HG03460 (cell line): ENCODE measurements around the gene RSL1D1.
"Not testable (repeated sequence)": the region's sequence is repeated elsewhere in the genome, so short reads cannot be mapped to it uniquely, and the experiment has no call there.

Experiments
- ATAC-seq: cut with Tn5 transposase; IDR thresholded peaks from one replicate; pipeline ENCODE4 v1.9.1; 2021; ENCODE audit not compliant: unreplicated experiment

RSL1D1 gene

DNA sequence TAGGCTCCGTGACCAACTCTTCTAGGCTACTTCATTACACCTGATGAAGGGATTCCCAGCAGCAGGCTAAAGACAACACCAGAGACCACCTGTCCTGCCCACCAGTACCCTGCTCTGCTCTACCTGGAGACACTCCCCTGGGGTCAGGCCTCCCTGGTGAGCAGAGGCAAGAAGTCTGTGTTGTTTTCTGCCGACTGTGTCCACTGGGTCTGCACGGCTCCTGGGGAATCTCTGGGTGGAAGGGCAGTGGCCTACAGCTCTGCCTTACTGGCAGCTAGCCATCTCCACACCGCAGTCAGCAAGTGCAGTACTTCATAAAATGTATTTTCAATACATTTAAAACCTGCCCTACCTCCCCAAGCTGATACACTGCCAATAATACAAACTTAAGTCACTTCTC is 6.8 kb downstream of the RSL1D1 start:
- no peak for ATAC-seq

DNA sequence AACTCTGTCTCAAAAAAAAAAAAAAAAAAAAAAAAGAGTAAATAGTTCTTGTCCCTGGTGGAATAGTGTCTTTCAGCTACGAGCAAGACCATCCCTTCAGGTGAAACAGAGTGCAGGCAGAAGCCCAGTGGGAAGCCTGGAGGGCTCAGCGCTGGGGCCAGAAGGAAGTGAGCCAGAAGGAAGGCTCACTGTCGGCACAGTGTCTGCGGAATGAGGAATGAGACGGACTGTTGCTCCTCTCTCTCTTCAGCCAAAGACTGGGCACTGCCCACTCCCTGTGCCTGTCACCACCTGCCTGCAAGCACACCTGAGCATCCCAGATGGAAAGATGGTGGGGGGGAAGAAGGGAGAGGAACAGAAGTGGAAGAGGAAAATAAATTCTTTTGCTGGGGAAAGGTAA is 7.5 kb downstream of the RSL1D1 start:
- no peak for ATAC-seq

DNA sequence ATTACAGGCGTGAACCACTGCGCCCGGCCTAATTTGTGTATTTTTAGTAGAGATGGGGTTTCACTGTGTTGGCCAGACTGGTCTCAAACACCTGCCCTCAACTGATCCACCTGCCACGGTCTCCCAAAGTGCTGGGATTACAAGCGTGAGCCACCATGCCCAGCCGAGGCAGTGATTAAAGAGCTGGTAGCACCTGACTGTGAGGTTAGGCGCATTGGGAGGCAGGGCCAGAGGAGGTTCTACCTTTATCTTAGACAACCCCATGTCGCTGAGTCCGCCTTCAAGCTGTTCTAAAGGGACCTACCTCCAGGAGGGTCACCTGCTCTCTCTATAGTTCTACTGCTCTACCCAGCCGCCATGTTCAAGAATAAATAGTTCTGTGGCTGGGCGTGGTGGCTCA is 8.1 kb downstream of the RSL1D1 start:
- no peak for ATAC-seq

DNA sequence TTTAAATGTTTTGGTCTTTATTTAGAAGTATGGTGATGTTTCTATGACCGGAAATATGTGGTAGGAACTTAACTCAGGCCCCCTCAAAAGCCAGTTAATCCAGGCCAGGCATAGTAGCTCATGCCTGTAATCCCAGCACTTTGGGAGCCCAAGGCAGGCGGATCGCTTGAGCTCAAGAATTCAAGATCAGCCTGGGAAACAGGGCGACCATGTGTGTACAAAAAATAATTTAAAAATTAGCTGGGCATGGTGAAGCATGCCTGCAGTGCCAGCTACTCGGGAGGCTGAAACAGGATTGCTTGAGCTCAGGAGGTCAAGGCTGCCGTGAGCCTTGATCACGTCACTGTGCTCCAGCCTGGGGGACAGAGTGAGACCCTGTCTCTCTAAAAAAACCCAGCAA is 10.3 kb downstream of the RSL1D1 start:
- no peak for ATAC-seq

DNA sequence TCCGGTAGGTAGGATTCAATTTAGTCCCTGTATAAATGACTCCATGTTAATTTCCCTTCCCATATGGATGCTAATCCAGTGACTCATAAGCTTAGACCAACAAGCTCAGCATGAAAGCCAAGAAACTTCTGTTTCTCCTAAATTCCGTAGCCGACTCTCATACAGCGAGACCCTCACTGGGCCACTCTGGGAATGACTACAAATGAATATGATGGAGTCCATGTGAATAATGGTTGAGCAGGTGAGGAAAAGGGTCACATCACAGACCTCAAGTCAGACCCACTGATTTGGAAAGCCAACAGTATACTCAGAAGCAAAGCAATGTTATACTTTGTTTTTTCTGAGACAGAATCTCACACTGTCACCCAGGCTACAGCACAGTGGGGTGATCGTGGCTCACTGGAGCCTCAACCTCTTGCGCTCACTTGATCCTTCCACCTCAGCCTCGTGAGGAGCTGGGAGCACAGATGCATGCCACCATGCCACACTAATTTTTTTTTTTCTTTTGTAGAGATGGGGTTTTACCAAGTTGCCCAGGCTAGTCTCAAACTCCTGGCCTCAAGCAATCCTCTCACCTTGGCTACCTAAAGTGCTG is 14.6 kb downstream of the RSL1D1 start:
- ATAC-seq = no peak

DNA sequence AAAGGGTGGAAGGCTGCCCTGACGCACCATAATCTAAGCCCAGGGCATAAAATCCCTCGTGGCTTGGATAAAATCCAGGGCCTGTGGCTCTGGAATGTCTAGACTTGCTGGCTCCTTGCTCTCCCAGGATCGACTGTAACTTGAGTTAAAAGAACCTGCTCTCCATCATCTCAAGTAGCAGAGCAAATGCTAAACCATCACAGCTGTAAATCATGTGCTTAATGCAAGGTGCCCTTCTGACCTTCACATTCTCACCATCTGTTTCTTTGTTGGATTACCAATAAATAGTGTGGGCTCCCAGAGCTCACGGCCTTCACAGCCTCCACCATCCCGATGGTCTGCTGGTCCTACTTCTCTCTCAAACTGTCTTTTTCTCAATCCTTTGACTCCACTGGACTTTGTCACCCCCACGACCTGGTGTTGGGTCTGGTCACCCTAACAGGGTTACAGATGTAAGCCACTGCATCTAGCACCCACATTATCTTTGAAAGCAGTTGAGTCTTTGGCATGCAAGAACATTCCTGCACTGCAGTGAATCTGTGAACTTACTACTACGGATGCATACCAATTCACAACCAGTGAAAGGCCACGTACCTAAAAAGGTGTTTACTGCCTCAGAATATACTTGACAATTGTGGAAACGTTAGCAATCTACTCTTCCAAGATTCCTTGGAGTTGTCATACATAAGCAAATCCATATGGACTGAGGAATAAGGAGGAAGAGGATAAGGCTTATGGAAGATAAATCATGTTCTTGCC is 15.3 kb downstream of the RSL1D1 start:
- no peak for ATAC-seq

DNA sequence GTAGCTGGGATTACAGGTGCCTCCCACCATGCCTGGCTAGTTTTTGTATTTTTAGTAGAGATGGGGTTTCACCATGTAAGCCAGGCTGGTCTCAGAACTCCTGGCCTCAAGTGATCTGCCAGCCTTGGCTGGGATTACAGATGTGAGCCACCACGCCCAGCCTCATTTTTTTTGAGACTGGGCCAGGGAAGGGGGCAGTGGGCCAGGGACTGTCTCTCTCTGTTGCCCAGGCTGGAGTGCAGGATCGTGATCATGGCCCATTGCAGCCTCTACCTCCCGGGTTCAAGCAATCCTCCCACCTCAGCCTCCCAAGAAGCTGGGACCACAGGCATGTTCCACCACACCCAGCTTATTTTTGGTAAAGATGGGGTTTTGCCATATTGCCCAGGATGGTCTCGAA is 16.0 kb downstream of the RSL1D1 start:
- ATAC-seq = no peak

DNA sequence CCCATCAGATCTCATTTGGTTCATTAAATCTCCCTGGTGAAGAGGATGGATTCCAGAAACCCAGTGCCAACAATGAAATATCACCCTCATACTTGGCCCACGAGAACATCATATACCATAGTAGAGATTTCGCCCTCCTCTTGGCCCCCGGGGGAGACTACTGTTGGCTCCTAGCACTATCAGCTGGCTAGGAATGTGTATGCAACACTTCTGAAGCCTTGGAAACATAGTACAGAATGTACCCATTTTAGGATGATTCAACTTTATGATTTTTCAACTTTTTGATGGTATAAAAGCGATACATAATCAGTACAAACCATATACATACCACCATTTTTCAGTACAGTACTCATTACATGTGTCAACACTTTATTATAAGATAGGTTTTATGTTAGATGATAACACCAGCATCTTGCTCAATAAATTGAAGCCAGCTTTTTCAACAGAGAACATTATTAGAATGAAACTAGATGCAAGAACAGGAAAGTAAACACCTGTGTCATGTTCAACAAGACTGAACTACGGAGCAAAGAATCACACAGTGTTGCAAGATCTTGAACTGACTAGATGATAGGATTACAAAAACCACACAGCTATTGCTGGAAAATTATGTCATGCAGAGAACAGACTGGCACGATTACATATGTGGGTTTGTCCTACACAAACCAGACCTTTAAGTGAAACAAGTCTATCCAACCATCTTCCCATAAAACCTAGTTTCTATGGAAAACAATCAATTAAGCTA is 17.2 kb downstream of the RSL1D1 start:
- ATAC-seq = no peak

DNA sequence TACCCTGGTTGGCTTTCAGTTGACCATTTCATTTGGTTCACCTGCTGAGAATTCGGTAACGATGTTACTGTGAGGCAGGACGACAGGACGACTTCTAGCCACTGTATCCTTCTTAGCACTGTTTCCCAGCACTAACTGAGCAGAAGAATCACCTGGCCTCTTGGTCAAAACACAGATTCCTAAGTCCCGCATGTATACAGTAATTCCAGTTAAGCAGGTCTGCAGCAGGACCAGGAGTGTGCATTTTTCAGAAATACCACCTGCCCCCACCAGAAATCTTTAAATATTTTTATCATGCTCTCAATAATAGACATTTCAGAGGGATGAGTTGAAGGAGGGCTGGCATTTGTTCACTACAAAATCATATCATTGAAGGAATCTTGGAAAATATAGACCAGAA is 22.6 kb downstream of the RSL1D1 start:
- no peak for ATAC-seq

DNA sequence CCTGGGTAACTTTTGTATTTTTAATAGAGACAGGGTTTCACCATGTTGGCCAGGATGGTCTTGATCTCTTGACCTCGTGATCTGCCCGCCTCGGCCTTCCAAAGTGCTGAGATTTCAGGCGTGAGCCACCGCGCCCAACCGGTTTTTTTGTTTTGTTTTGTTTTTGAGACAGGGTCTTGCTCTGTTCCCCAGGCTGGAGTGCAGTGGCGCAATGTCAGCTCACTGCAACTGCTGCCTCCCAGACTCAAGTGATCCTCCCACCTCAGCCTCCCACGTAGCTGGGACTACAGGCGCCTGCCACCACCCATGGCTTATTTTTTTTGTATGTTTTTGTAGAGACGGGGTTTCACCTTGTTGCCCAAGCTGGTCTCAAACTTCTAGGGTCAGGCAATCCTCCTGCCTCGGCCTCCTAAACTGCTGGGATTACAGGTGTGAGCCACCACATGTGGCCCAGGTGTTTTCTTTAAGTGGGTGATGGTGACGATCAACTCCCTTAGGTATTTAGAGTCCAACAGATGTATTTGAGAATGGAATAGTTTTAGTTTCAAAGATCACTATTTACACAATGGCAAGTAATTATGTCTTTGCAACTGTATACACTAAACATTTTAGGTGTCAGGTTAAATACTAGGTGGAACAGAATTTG is 25.7 kb downstream of the RSL1D1 start:
- not testable (repeated sequence) for ATAC-seq

DNA sequence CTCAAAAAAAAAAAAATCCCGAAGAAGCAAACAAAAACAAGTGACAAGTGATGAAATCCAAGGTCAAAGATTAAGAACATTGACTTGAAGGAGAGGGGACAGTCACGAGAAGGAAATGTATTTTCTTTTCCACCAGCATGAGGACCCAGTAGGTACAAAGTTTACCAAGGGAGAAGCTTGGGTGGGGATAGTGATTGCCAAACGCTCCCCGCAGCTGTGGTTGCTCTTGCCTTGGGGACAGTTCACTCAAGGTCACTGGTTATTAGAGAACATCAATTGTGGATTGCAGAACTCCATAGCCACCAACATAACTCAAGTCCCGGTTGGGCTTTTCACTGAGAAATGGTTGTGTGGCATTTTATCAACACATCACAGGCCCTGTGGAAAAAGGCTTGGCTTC is 27.0 kb downstream of the RSL1D1 start:
- no peak for ATAC-seq

DNA sequence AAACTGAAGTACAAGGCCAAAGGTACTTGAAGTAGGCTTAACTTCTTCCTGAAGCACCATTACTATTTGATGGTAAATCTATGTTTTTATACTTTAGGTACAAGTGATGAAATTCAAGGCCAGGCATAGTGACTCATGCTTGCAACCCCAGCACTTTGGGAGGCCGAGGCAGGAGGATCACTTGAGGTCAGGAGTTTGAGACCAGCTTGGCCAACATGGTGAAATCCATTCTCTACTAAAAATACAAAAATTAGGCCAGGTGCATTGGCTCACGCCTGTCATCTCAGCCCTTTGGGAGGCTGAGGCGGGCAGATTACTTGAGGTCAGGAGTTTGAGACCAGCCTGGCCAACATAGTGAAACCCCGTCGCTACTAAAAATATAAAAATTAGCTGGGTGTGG is 27.7 kb downstream of the RSL1D1 start:
- not testable (repeated sequence) for ATAC-seq

DNA sequence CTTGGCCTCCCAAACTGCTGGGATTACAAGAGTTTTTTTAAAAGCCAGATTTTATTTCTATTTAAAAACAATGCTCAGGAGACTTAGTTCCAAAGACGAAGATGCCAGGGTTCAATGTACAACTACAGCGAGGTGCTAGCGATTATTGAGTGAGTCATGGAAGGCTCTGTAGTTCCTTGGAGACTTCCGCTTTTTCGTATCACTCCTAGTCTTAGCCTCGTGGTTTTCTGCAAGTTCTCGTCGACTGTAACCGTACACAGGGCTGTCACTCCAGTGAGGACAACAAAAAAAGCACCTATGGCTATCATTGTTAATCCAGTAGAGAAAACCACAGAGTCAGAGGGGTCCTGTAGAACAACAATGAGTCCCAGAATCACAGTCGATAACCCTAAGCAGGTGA is 31.5 kb downstream of the RSL1D1 start:
- no peak for ATAC-seq

DNA sequence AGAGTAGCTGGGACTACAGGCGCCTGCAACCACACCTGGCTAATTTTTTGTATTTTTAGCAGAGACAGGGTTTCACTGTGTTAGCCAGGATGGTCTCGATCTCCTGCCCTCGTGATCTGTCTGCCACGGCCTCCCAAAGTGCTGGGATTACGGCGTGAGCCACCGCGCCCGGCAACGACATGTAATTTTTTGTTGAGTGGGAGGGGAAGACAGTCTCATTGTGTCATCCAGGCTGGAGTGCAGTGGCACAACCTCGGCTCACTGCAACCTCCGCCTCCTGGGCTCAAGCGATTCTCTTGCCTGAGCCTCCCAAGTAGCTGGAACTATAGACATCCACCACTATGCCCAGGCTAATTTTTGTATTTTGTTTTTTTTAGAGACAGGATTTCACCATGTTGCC is 32.4 kb downstream of the RSL1D1 start:
- ATAC-seq = not testable (repeated sequence)

DNA sequence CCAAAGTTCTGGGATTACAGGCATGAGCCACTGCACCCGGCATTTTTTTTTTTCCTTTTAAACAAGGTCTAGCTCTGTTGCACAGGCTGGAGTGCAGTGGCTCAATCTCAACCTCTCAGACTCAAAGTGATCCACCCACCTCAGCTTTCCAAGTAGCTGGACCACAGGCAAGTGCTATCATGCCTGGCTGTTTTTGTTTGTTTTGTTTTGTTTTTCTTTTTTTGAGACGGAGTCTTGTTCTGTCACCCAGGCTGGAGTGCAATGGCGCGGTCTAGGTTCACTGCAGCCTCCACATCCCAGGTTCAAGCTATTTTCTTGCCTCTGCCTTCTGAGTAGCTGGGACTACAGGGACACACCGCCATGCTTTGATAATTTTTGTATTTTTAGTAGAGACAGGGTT is 35.2 kb downstream of the RSL1D1 start:
- no peak for ATAC-seq

DNA sequence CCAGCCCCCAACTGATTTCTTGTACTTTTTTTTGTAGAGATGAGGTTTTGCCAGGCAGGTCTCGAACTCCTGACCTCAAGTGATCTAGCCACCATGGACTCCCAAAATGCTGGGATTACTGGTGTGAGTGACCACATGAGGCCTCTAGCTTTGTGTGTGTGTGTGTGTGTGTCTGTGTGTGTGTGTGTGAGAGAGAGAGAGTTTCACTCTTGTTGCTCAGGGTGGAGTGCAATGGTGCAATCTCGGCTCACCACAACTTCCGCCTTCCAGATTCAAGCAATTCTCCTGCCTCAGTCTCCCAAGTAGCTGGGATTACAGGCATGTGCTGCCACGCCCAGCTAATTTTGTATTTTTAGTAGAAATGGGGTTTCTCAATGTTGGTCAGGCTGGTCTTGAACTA is 36.5 kb downstream of the RSL1D1 start:
- ATAC-seq = not testable (repeated sequence)

DNA sequence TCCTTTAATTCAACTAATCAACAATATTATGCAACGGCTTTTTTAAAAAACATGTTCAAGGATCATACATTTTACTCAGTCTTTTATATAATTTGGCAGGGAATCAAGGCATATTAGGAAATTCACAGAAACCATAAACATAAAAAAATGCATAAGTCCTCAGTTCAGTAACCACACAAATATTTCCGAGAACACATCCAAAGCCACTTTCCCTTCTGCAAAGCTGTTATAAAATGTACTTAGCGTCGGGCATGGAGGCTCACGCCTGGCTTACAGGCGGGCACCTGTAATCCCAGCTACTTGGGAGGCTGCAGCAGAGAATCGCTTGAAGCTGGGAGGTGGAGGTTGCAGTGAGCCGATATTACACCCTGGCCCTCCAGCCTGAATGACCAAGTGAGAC is 44.6 kb downstream of the RSL1D1 start:
- no peak for ATAC-seq

DNA sequence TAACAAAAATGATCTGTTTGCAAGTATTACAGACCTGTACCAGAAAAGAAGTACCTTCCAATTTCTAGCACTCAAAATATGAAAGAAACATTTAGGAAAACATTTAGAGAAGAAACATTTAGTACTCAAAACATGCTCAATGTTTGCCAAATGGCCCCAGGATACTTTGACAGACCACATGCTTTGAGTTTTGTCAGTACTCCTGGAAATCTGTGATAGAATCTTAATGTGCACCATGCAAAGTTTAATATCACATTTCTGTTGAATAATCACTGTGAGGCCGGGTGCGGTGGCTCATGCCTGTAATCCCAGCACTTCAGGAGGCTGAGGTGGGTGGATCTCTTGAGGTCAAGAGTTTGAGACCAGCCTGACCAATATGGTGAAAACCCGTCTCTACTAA is 45.8 kb downstream of the RSL1D1 start:
- no peak for ATAC-seq

DNA sequence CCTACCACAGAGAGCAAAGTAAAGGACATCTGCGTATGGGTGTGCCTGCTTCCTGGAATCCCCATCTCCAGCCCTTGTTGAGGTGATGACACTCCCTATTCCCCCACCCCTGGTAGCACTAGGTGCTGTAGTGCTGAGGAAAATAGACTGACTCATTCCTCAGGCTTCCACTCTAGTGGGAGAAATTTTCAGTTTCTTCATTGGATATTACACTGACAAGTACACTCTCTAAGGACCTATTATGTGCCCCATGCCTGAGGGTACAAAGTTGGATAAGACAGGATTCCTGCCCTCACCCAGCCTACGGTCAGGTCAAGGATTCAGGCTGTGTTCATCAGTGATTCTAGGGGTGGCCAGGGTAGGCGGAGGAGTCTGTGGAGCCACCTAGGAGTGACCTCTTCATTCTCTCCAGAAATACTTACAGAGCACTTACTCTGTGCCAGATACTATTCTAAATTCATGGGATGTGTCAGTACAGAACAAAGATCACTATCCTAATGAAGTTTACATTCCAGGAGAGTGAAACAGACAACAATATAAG is 49.8 kb downstream of the RSL1D1 start:
- no peak for ATAC-seq

DNA sequence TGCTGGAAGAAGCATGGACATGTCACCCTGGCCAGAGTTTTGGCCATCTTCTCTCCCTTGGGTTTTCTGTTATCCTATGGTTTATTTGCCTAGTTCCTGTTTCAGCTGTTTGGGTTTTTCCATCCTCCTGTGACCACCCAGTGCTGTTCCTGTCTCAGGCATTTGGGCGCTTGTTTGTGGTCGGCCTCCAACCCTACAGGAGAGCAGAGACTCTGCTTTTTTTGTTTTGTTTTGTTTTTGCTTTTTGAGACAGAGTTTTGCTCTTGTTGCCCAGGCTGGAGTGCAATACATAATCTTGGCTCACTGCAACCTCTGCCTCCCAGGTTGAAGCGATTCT is 51.0 kb downstream of the RSL1D1 start:
- no peak for ATAC-seq

DNA sequence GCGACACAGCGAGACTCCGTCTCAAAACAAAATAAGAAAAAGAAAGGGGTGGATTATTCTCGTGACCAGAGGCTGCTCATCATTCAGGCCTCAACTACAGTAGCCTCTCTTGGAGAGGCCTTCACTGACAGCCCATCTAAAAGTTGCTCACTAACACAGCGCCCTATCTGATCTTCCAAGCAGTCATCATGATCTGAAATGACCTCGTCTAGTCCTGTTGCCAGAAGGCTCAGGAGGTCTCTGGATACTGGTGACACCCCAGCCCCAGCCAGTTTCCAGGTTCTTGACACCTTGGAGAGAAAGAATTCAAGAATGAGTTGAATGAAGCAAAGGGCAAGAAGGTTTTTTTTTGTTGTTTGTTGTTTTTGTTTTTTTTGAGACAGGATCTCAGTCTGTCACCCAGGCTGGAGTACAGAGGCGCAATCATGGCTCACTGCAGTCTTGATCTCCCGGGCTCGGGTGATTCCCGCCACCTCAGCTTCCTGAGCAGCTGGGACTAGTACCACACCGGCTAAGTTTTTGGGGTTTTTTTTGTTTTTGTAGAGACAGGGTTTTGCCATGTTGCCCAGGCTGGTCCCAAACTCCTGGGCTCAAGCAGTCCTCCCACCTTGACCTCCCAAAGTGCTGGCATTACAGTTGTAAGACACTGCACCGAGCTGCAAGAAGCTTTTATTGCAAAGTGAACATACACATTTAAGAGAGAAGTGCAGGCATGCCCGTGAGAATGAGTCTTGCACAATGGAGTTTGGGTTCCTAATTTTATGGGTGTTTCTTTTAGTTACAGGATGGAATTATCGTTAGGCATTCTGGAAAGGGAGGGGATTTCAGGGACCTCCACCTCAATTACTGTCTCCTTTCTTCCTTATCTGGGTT is 51.6 kb downstream of the RSL1D1 start:
- ATAC-seq = no peak
